Sigmoid colon (tissue), 7 donors: ENCODE data around the gene EMC9. TPM values are rescaled to one million over a fixed set of nuclear protein-coding genes. Genes with fewer than 3 reads are reported as not detected.

ENCODE experiments used
- DNase-seq: peaks from one replicate; pipeline ENCODE4 v3.0.0-alpha.2; 2019
- H3K27ac ChIP-seq, 4 donors: fragments of 200-600 bp; sonication (generic); one replicate each; pipeline ENCODE4 v1.5.1; 2016 to 2019; ENCODE audit warnings: mild to moderate bottlenecking in 1 of 4
- H3K27me3 ChIP-seq, 3 donors: fragments of 200-600 bp; sonication (generic); one replicate each; pipeline ENCODE4 v1.5.1; 2019; ENCODE audit warnings: mild to moderate bottlenecking in 1 of 3
- H3K36me3 ChIP-seq, 4 donors: fragments of 200-600 bp; sonication (generic); one replicate each; pipeline ENCODE4 v1.5.1; 2016 to 2019
- H3K4me1 ChIP-seq, 4 donors: fragments of 200-600 bp; sonication (generic); one replicate each; pipeline ENCODE4 v1.5.1; 2017 to 2019
- H3K4me3 ChIP-seq, 4 donors: fragments of 200-600 bp; sonication (generic); one replicate each; pipeline ENCODE4 v1.5.1; 2017 to 2019; ENCODE audit warnings: mild to moderate bottlenecking in 2 of 4, moderate library complexity in 1 of 4
- H3K9me3 ChIP-seq, 4 donors: fragments of 200-600 bp in 3 of 4; sonication (generic) in 3 of 4; one replicate each; pipeline versions ENCODE4 v1.5.1 to v1.6.1; 2013 to 2019
- CTCF ChIP-seq, 4 experiments: fragments of 450-650 bp in 3 of 4; fragments of 200-600 bp in 1 of 4; IDR thresholded peaks; one replicate each; pipeline ENCODE4 v1.5.1; 2016 to 2019; ENCODE audit warnings: antibody characterized with exemption in 4 of 4, mild to moderate bottlenecking in 3 of 4, moderate library complexity in 2 of 4
- EP300 ChIP-seq, 4 donors: sonication (generic); formaldehyde crosslinking; IDR thresholded peaks; one replicate each; pipeline ENCODE4 v1.6.1; 2017; ENCODE audit warnings: antibody characterized with exemption in 4 of 4
- POLR2A ChIP-seq, 2 donors: fragments of 450-650 bp; IDR thresholded peaks; one replicate each; pipeline ENCODE4 v1.6.1; 2016; ENCODE audit warnings: antibody characterized with exemption in 2 of 2, mild to moderate bottlenecking in 2 of 2, moderate library complexity in 2 of 2
- POLR2AphosphoS5 ChIP-seq, 4 donors: sonication (generic); formaldehyde crosslinking; IDR thresholded peaks; one replicate each; pipeline ENCODE4 v1.6.1; 2017; ENCODE audit warnings: antibody characterized with exemption in 4 of 4
- WGBS, 2 donors: extraction: QIAGEN DNeasy Blood & Tissue Kit; methylation state at CpG; one replicate each; pipeline ENCODE4 v1.1.7; 2013; 5-methylcytosine and 5-hydroxymethylcytosine counted together
- intact Hi-C: fragments of 100-400 bp; cut with DNase I; formaldehyde crosslinking; loops from one replicate; pipeline ENCODE4 v1.15.1; 2023
- polyA plus RNA-seq, 3 donors: library from polyadenylated mRNA; stranded (reverse); fragments of 200-250 nt; gene quantifications; one replicate each; pipeline ENCODE4 v1.2.3, GENCODE V29; 2013
- total RNA-seq, 4 donors: library from RNA; depleted of rRNA; stranded (reverse); fragments of >200 nt; gene quantifications; one replicate each; pipeline ENCODE4 v1.1.0, GENCODE V29; 2016
- donor health status: healthy with polysubstance abuse.
- donor health status: Bipolar disorder and iron deficiency.
- donor health status: healthy.

Gene EMC9
- total and polyA plus RNA-seq, 7 donors = 5.0 to 37.2 (median 20.6) TPM

DNA sequence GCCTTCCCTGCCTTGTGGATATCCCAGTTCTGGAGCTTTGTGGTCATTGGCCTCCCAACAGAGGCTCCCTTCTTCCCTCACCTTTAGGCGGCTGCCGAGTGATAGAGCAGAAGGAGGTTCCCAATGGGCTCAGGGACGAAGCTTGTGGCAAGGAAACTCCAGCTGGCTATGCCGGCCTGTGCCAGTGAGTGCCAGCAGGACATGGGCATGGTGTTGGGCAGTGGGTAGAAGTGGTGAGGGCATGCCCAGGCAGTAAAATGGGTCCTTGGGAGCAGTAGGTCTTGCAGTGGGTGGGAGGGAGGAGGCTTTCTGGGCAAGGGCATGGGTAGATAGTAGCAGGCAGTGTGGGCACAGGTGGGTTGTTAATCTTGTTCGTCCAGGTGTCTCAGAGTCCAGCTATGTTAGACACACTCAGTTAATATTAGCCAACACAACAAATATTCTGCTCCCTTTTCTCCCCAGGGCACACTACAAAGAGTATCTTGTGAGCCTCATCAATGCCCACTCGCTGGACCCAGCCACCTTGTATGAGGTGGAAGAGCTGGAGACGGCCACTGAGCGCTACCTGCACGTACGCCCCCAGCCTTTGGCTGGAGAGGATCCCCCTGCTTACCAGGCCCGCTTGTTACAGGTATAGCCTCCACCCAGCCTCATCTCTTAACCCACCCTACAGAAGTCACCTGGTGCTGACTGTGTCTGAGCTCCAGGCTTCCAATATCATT, 18.5 kb upstream of the EMC9 start:
- WGBS, 2 donors = 90 to 92% methylated on average over 11 of the region's 11 CpGs
- Histone ChIP-seq H3K4me1 (peaks cover 0 to 40% (median 28%) of the 10 kb centered on the region in 4 donors), H3K27me3 (no peaks in the 10 kb centered on the region), H3K4me3 (no peak overlapping the region), H3K36me3 (peaks cover 45 to 73% (median 53%) of the 10 kb centered on the region in 4 donors), H3K9me3 (no peaks in the 10 kb centered on the region), H3K27ac (peak overlapping the region; percentile 90 to 97 (median 92))
- no peak for DNase-seq
- no peak for TF ChIP-seq POLR2AphosphoS5 (IDR thresholded peaks at IDR 0.05)
- peak in 1 of 4 experiments; percentile 10 for TF ChIP-seq CTCF (IDR thresholded peaks at IDR 0.05)
- TF ChIP-seq EP300 (IDR thresholded peaks at IDR 0.05) = no peak
- no peak for TF ChIP-seq POLR2A (IDR thresholded peaks at IDR 0.05)
- intact Hi-C loops = loop anchor here (2.0 kb wide), 2 partner anchors 13 to 29 kb away; partner anchors contain the start of genes IPO4, PSME2 and RNF31

GRCh38 chr14:24157331-24157730, 15.9 kb upstream of the EMC9 start:
- Histone ChIP-seq H3K27ac (no peak overlapping the region), H3K4me3 (no peak overlapping the region), H3K36me3 (peaks cover 38 to 70% (median 49%) of the 10 kb centered on the region in 4 donors), H3K4me1 (peaks cover 0 to 15% (median 14%) of the 10 kb centered on the region in 4 donors), H3K9me3 (no peaks in the 10 kb centered on the region), H3K27me3 (no peaks in the 10 kb centered on the region)
- intact Hi-C loops = no loop called here
- WGBS, 2 donors = 93 to 95% methylated on average over 12 of the region's 12 CpGs
- DNase-seq = no peak
- TF ChIP-seq CTCF (IDR thresholded peaks at IDR 0.05) = no peak
- TF ChIP-seq EP300 (IDR thresholded peaks at IDR 0.05) = no peak
- TF ChIP-seq POLR2AphosphoS5 (IDR thresholded peaks at IDR 0.05) = no peak
- TF ChIP-seq POLR2A (IDR thresholded peaks at IDR 0.05) = no peak

GRCh38 chr14:24156840-24157239, 15.4 kb upstream of the EMC9 start:
- no peaks in the 10 kb centered on the region for H3K27me3 ChIP-seq
- H3K36me3 ChIP-seq = peaks cover 43 to 75% (median 51%) of the 10 kb centered on the region in 4 donors
- H3K27ac ChIP-seq = no peak overlapping the region
- intact Hi-C loops = no loop called here
- 90 to 95% methylated on average over 1 of the region's 1 CpG for WGBS, 2 donors
- H3K4me3 ChIP-seq = no peak overlapping the region
- DNase-seq = no peak
- TF ChIP-seq CTCF (IDR thresholded peaks at IDR 0.05) = no peak
- TF ChIP-seq EP300 (IDR thresholded peaks at IDR 0.05) = no peak
- TF ChIP-seq POLR2AphosphoS5 (IDR thresholded peaks at IDR 0.05) = no peak
- TF ChIP-seq POLR2A (IDR thresholded peaks at IDR 0.05) = no peak
- peaks cover 0 to 10% (median 9%) of the 10 kb centered on the region in 4 donors for H3K4me1 ChIP-seq
- H3K9me3 ChIP-seq = no peaks in the 10 kb centered on the region

GRCh38 chr14:24155100-24155499, 13.7 kb upstream of the EMC9 start:
- Histone ChIP-seq H3K9me3 (no peaks in the 10 kb centered on the region), H3K27me3 (no peaks in the 10 kb centered on the region), H3K27ac (no peak overlapping the region), H3K36me3 (peaks cover 52 to 87% (median 68%) of the 10 kb centered on the region in 4 donors), H3K4me1 (no peaks in the 10 kb centered on the region), H3K4me3 (no peak overlapping the region)
- WGBS, 2 donors = 96 to 98% methylated on average over 10 of the region's 10 CpGs
- no peak for DNase-seq
- TF ChIP-seq POLR2AphosphoS5 (IDR thresholded peaks at IDR 0.05) = no peak
- no peak for TF ChIP-seq CTCF (IDR thresholded peaks at IDR 0.05)
- TF ChIP-seq POLR2A (IDR thresholded peaks at IDR 0.05) = no peak
- no peak for TF ChIP-seq EP300 (IDR thresholded peaks at IDR 0.05)
- intact Hi-C loops = no loop called here
